ENCODE measurements around the gene AMY1A.
"Not testable (repeated sequence)": the region's sequence is repeated elsewhere in the genome, so short reads cannot be mapped to it uniquely, and the experiment has no call there.

The AMY1A gene

GRCh38 chr1:103697430-103697829 is 41.9 kb downstream of the AMY1A start:
- H3K27ac ChIP-seq (ENCODE audit: low read depth in 2 of 2, low read length in 2 of 2); H3K9ac ChIP-seq (ENCODE audit: low read depth in 1 of 2, low read length in 2 of 2); H3K27me3 ChIP-seq (ENCODE audit: control insufficient read depth in 2 of 2, insufficient read depth in 2 of 2, low read length in 2 of 2); H3K9me3 ChIP-seq (ENCODE audit: control insufficient read depth in 2 of 2, low read length in 2 of 2); H3K4me1 ChIP-seq (ENCODE audit: control insufficient read depth in 2 of 2, insufficient read depth in 2 of 2, low read length in 2 of 2); H3K4me3 ChIP-seq (ENCODE audit: low read length in 2 of 2); H3K36me3 ChIP-seq (ENCODE audit: control insufficient read depth in 2 of 2, insufficient read depth in 2 of 2, low read length in 2 of 2): not testable (repeated sequence)

DNA sequence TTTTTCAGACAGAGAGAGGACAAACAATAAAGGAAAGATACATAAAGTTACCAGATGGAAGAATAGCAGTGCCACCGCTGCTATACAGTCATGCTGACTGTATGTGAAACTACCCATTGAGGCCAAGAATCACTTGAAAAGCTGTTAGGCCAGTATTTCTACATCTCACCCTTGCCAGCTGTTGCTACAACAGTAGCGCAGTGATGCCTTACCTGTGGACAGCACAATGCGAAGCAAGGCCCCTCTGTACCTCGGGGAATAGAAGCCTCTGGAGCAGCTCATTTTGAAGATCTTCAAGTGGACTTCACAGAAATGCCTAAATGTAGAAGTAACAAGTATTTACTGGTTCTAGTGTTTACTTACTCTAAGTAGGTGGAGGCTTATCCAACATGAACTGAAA is 45.1 kb downstream of the AMY1A start:
- H3K9ac ChIP-seq (ENCODE audit: low read depth in 1 of 2, low read length in 2 of 2); H3K4me1 ChIP-seq (ENCODE audit: control insufficient read depth in 2 of 2, insufficient read depth in 2 of 2, low read length in 2 of 2); H3K27ac ChIP-seq (ENCODE audit: low read depth in 2 of 2, low read length in 2 of 2); H3K4me3 ChIP-seq (ENCODE audit: low read length in 2 of 2); H3K27me3 ChIP-seq (ENCODE audit: control insufficient read depth in 2 of 2, insufficient read depth in 2 of 2, low read length in 2 of 2); H3K9me3 ChIP-seq (ENCODE audit: control insufficient read depth in 2 of 2, low read length in 2 of 2); H3K36me3 ChIP-seq (ENCODE audit: control insufficient read depth in 2 of 2, insufficient read depth in 2 of 2, low read length in 2 of 2): not testable (repeated sequence)

- H3K27me3 ChIP-seq (ENCODE audit: control insufficient read depth in 2 of 2, insufficient read depth in 2 of 2, low read length in 2 of 2); H3K4me3 ChIP-seq (ENCODE audit: low read length in 2 of 2); H3K36me3 ChIP-seq (ENCODE audit: control insufficient read depth in 2 of 2, insufficient read depth in 2 of 2, low read length in 2 of 2); H3K9me3 ChIP-seq (ENCODE audit: control insufficient read depth in 2 of 2, low read length in 2 of 2); H3K4me1 ChIP-seq (ENCODE audit: control insufficient read depth in 2 of 2, insufficient read depth in 2 of 2, low read length in 2 of 2); H3K27ac ChIP-seq (ENCODE audit: low read depth in 2 of 2, low read length in 2 of 2); H3K9ac ChIP-seq (ENCODE audit: low read depth in 1 of 2, low read length in 2 of 2): not testable (repeated sequence)
Observed at GRCh38 chr1:103701256-103701655, 45.7 kb downstream of the AMY1A start.

DNA sequence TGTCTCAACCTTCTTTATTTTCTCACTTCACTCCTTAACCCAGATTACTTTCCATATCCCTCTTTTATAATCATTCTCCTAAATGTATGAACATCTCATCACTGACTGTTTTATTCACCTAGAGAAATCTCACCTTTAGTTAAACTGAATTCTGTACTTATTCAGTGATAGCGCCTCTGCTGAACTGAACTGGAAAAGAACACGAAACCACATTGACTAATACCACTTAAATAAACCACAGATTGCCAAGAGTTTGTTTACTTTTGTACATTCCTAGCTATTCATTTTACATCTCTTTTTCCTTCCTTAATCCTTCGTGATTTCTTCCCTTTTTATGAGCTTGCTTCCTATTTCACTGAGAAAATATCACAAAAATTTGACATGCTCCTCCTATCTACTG is 52.1 kb downstream of the AMY1A start:
- not testable (repeated sequence) for H3K9me3 ChIP-seq (ENCODE audit: control insufficient read depth in 2 of 2, low read length in 2 of 2)

GRCh38 chr1:103710381-103710780 is 54.8 kb downstream of the AMY1A start:
- not testable (repeated sequence) for H3K27ac ChIP-seq (ENCODE audit: low read depth in 2 of 2, low read length in 2 of 2); H3K27me3 ChIP-seq (ENCODE audit: control insufficient read depth in 2 of 2, insufficient read depth in 2 of 2, low read length in 2 of 2); H3K9ac ChIP-seq (ENCODE audit: low read depth in 1 of 2, low read length in 2 of 2); H3K36me3 ChIP-seq (ENCODE audit: control insufficient read depth in 2 of 2, insufficient read depth in 2 of 2, low read length in 2 of 2); H3K9me3 ChIP-seq (ENCODE audit: control insufficient read depth in 2 of 2, low read length in 2 of 2); H3K4me1 ChIP-seq (ENCODE audit: control insufficient read depth in 2 of 2, insufficient read depth in 2 of 2, low read length in 2 of 2); H3K4me3 ChIP-seq (ENCODE audit: low read length in 2 of 2)

More for the DNA sequence above, 52.1 kb downstream of the AMY1A start:
- H3K36me3 ChIP-seq (ENCODE audit: control insufficient read depth in 2 of 2, insufficient read depth in 2 of 2, low read length in 2 of 2); H3K4me3 ChIP-seq (ENCODE audit: low read length in 2 of 2); H3K27me3 ChIP-seq (ENCODE audit: control insufficient read depth in 2 of 2, insufficient read depth in 2 of 2, low read length in 2 of 2); H3K4me1 ChIP-seq (ENCODE audit: control insufficient read depth in 2 of 2, insufficient read depth in 2 of 2, low read length in 2 of 2); H3K27ac ChIP-seq (ENCODE audit: low read depth in 2 of 2, low read length in 2 of 2); H3K9ac ChIP-seq (ENCODE audit: low read depth in 1 of 2, low read length in 2 of 2): not testable (repeated sequence)
